IPS DF 6.9 (cell line): ENCODE measurements around the gene TRA2B.

Experiments
- DNase-seq: peaks from one replicate; pipeline ENCODE4 v3.0.0-alpha.2; 2013; ENCODE audit warnings: low read depth, low spot score
- H3K27ac ChIP-seq: one replicate; pipeline ENCODE4 v1.5.1; 2013; ENCODE audit warnings: low read length, control low read depth
- H3K27me3 ChIP-seq: 2 replicates; pipeline ENCODE4 v1.6.1; 2013; ENCODE audit warnings: mild to moderate bottlenecking, low read length; ENCODE audit not compliant: control insufficient read depth, insufficient read depth
- H3K36me3 ChIP-seq: 2 replicates; pipeline ENCODE4 v1.6.1; 2013; ENCODE audit warnings: low read length; ENCODE audit not compliant: control insufficient read depth, insufficient read depth
- H3K4me1 ChIP-seq: 2 replicates; pipeline ENCODE4 v1.6.1; 2013; ENCODE audit warnings: low read length; ENCODE audit not compliant: control insufficient read depth, insufficient read depth
- H3K4me3 ChIP-seq: 2 replicates; pipeline ENCODE4 v1.5.1; 2013; ENCODE audit warnings: mild to moderate bottlenecking, low read length
- H3K9me3 ChIP-seq: 2 replicates; pipeline ENCODE4 v1.6.1; 2013; ENCODE audit warnings: low read length, inconsistent platforms; ENCODE audit not compliant: control insufficient read depth, insufficient read depth
- WGBS: extraction: QIAGEN DNeasy Blood & Tissue Kit; methylation state at CpG from one replicate; pipeline ENCODE4 v1.1.7; 2013; ENCODE audit warnings: mixed read lengths, missing lambda C conversion rate; ENCODE audit not compliant: insufficient read length, insufficient coverage; 5-methylcytosine and 5-hydroxymethylcytosine counted together

Gene TRA2B

DNA sequence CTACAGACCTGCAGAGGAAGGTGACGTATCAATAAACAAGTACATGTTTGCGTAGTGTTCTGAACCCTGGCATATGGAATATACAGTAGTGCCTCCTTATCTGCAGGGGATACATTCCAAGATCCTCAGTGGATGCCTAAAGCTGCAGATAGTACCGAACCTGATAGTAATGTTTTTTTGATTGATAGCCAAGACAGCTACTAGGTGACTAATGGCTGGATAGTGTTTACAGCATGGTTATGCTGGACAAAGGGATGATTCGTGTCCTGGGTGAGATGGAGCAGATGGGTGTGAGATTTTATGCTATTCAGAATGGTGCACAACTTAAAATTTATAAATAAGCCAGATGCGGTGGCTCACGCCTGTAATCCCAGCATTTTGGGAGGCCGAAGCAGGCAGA, 57.2 kb downstream of the TRA2B start:
- Histone ChIP-seq H3K4me3 (no peak overlapping the region), H3K4me1 (no peaks in the 10 kb centered on the region), H3K36me3 (no peaks in the 10 kb centered on the region), H3K27ac (no peak overlapping the region), H3K9me3 (no peaks in the 10 kb centered on the region), H3K27me3 (no peaks in the 10 kb centered on the region)
- DNase-seq, result no peak
- no CpG with 5 or more reads among the region's 7 CpGs for WGBS

DNA sequence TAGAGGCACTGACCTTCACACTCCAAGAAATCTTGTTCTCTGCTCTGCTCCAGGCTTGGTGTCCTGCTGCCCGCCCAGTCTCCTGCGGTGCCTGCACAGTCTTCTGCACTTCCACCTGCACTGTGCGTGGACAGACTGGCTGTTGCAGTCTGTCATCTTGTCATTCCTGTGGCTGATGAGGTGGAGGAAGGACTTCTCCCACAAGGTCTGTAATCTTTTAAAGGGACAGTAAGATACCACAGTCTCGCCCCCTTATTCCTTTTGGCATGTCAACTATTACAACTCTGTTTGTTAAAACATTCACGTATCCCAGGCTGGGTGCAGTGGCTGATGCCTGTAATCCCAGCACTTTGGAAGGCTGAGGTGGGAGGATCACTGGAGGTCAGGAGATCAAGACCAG, 58.9 kb downstream of the TRA2B start:
- H3K27me3 ChIP-seq, result no peaks in the 10 kb centered on the region
- H3K36me3 ChIP-seq, result no peaks in the 10 kb centered on the region
- WGBS, result no CpG with 5 or more reads among the region's 5 CpGs
- H3K27ac ChIP-seq, result no peak overlapping the region
- no peaks in the 10 kb centered on the region for H3K4me1 ChIP-seq
- H3K9me3 ChIP-seq, result no peaks in the 10 kb centered on the region
- no peak for DNase-seq
- no peak overlapping the region for H3K4me3 ChIP-seq

DNA sequence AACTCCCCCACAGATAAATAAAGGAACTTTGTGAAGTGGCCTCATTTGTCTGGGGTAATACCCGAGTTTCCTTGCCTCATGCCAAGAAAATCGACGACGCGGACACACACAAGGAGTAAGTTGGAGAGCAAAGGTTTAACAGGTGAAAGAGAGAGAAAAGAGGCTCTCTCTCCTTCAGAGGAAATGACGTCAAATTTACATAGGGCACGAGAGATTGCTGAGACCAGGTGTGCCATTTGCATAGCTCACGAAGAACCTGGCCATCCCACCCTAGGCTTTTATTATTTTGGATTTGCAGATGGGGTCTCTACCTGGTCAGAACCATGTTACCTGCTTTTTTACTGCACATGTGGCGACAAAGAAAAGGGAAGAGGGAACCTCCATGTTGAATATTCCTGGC, 63.7 kb downstream of the TRA2B start:
- Histone ChIP-seq H3K27me3 (no peaks in the 10 kb centered on the region), H3K36me3 (no peaks in the 10 kb centered on the region), H3K4me1 (no peaks in the 10 kb centered on the region), H3K4me3 (no peak overlapping the region), H3K9me3 (no peaks in the 10 kb centered on the region), H3K27ac (no peak overlapping the region)
- no peak for DNase-seq
- WGBS, result no CpG with 5 or more reads among the region's 9 CpGs

DNA sequence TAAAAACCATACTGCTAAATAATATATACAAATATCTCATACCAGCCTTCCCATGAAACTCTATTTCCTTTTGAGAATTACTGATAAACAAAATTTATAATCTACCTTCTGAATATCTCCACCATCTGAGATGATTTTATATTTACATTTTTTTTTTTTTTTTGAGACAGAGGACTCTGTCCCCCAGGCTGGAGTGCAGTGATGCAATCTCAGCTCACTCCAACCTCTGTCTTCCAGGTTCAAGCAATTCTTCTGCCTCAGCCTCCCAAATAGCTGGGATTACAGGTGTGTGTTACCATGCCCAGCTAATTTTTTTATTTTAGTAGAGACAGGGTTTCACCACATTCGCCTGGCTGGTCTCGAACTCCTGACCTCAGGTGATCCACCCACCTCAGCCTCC, 70.2 kb downstream of the TRA2B start:
- H3K36me3 ChIP-seq, result no peaks in the 10 kb centered on the region
- no peaks in the 10 kb centered on the region for H3K4me1 ChIP-seq
- no peak for DNase-seq
- H3K9me3 ChIP-seq, result no peaks in the 10 kb centered on the region
- H3K27me3 ChIP-seq, result no peaks in the 10 kb centered on the region
- no peak overlapping the region for H3K4me3 ChIP-seq
- no CpG with 5 or more reads among the region's 2 CpGs for WGBS
- no peak overlapping the region for H3K27ac ChIP-seq

DNA sequence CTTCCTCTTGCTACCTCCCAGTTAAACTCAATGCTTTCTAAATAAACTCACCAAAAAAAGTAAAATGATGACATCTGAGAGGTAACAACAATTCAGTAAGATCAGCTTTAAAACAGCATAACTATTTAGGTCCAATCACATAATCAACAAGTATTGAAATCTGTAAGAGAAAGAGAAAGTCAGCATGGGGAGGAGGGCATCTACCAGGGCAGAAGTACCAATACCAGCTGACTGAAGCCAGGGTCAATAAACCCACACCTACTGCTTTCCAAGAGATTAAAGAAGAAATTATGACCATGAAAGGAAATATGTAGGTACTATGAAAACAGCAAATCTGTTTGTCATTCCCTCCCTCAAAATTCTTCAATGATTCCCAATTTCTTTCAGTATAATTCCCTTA, 70.8 kb downstream of the TRA2B start:
- no peak for DNase-seq
- Histone ChIP-seq H3K9me3 (no peaks in the 10 kb centered on the region), H3K4me1 (no peaks in the 10 kb centered on the region), H3K27ac (no peak overlapping the region), H3K4me3 (no peak overlapping the region), H3K27me3 (no peaks in the 10 kb centered on the region), H3K36me3 (no peaks in the 10 kb centered on the region)

DNA sequence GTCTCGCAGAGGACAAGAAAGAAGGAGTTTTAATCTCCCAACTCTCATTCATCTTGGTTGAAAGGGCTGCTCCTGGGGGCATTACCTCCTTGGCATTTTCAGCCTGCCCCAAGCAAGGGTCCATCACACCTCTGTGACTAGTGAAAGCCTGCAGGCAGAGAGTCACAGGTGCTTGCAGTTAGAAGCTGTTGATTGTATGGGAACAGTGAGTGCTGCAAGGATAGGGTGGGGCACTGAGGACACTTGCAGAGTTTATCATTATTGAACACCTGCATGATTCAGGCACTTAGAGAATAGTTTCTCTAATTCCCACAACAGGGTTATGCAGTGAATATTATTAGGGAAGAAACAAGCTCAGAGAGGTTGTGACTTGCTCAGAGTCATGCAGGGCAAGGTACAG, 71.3 kb downstream of the TRA2B start:
- Histone ChIP-seq H3K27ac (no peak overlapping the region), H3K4me1 (no peaks in the 10 kb centered on the region), H3K36me3 (no peaks in the 10 kb centered on the region), H3K27me3 (no peaks in the 10 kb centered on the region), H3K9me3 (no peaks in the 10 kb centered on the region), H3K4me3 (no peak overlapping the region)
- no CpG with 5 or more reads among the region's 1 CpG for WGBS
- DNase-seq, result no peak
